DND-41 (cell line): ENCODE data around the gene MFRP.

Experiments
- ATAC-seq: fragments of 200-7000 bp; cut with Tn5 transposase; 3 replicates; pipeline ENCODE4 v1.9.1; 2021; ENCODE audit warnings: low read depth; ENCODE audit not compliant: insufficient read depth
- DNase-seq: peaks from one replicate; pipeline ENCODE4 v3.0.0-alpha.2; 2020
- H2AFZ ChIP-seq: 2 replicates; pipeline ENCODE4 v1.6.0; 2012; ENCODE audit warnings: low read depth, low read length
- H3K27ac ChIP-seq: 2 replicates; pipeline ENCODE4 v1.5.1; 2012; ENCODE audit warnings: low read length, inconsistent platforms
- H3K27me3 ChIP-seq: fragments of 200-600 bp; sonication (generic); 2 replicates; pipeline ENCODE4 v1.6.0; 2012; ENCODE audit warnings: low read length, mild to moderate bottlenecking, inconsistent platforms; ENCODE audit not compliant: insufficient read depth, poor library complexity
- H3K36me3 ChIP-seq: 2 replicates; pipeline ENCODE4 v1.5.1; 2012; ENCODE audit warnings: low read length, inconsistent platforms; ENCODE audit not compliant: insufficient read depth
- H3K4me1 ChIP-seq: 2 replicates; pipeline ENCODE4 v1.5.1; 2012; ENCODE audit warnings: mild to moderate bottlenecking, low read length; ENCODE audit not compliant: insufficient read depth
- H3K4me2 ChIP-seq: 2 replicates; pipeline ENCODE4 v1.6.0; 2012; ENCODE audit warnings: mild to moderate bottlenecking, moderate library complexity, low read length, inconsistent platforms; ENCODE audit not compliant: insufficient read depth
- H3K4me3 ChIP-seq, 2 experiments: fragments of 200-600 bp in 1 of 2; shearing (Covaris generic) in 1 of 2; 2 replicates each; pipeline ENCODE4 v1.5.1; 2012 to 2016; ENCODE audit warnings: inconsistent platforms in 2 of 2, low read length in 2 of 2, mild to moderate bottlenecking in 2 of 2, low read depth in 1 of 2, moderate library complexity in 1 of 2
- H3K79me2 ChIP-seq: 2 replicates; pipeline ENCODE4 v1.6.0; 2012; ENCODE audit warnings: low read length, inconsistent platforms; ENCODE audit not compliant: insufficient read depth
- H3K9ac ChIP-seq: 2 replicates; pipeline ENCODE4 v1.6.0; 2012; ENCODE audit warnings: low read depth, mild to moderate bottlenecking, inconsistent platforms, low read length, moderate library complexity
- H3K9me3 ChIP-seq: 2 replicates; pipeline ENCODE4 v1.5.1; 2012; ENCODE audit warnings: low read length, moderate library complexity, mild to moderate bottlenecking, inconsistent platforms; ENCODE audit not compliant: insufficient read depth, severe bottlenecking
- H4K20me1 ChIP-seq: 2 replicates; pipeline ENCODE4 v1.6.0; 2012; ENCODE audit warnings: low read length; ENCODE audit not compliant: insufficient read depth
- EZH2 ChIP-seq: IDR thresholded peaks from 3 replicates; pipeline ENCODE4 v1.6.1; 2012; ENCODE audit warnings: borderline replicate concordance, low read depth, mild to moderate bottlenecking, moderate library complexity, low read length, inconsistent platforms; ENCODE audit not compliant: severe bottlenecking
- TF ChIP-seq, protein P1 (sequence below): IDR thresholded peaks from 2 replicates; pipeline ENCODE4 v1.5.1; 2012; ENCODE audit warnings: borderline replicate concordance, low read length, moderate library complexity, mild to moderate bottlenecking; ENCODE audit not compliant: poor library complexity, severe bottlenecking; ENCODE audit errors: extremely low read depth

Gene MFRP

DNA sequence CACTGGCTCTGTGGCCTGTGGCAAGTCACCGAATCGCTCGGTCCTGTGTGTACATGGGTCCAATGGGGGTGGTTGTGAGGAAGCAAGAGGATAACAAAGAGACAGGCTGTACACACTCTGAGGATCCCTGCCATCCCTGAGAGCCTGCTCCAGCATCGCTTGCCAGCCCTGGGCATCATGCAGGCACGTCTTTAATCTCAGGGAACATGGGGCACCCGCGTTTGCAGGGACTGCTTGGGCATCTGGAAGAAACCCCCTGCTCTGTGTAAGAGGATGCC, 4.5 kb downstream of the MFRP start:
- no peaks in the 10 kb centered on the region for H3K9me3 ChIP-seq
- no peaks in the 10 kb centered on the region for H3K27me3 ChIP-seq
- no peak overlapping the region for H2AFZ ChIP-seq
- DNase-seq (no peak), ATAC-seq (no peak)
- no peak overlapping the region for H3K27ac ChIP-seq
- no peak overlapping the region for H3K4me3 ChIP-seq
- peaks cover 4% of the 10 kb centered on the region; the same call in 1 of the 2 replicates for H4K20me1 ChIP-seq
- peaks cover 7% of the 10 kb centered on the region; the same call in 1 of the 2 replicates for H3K79me2 ChIP-seq
- TF ChIP-seq EZH2, result no peak
- TF ChIP-seq, protein P1, sequence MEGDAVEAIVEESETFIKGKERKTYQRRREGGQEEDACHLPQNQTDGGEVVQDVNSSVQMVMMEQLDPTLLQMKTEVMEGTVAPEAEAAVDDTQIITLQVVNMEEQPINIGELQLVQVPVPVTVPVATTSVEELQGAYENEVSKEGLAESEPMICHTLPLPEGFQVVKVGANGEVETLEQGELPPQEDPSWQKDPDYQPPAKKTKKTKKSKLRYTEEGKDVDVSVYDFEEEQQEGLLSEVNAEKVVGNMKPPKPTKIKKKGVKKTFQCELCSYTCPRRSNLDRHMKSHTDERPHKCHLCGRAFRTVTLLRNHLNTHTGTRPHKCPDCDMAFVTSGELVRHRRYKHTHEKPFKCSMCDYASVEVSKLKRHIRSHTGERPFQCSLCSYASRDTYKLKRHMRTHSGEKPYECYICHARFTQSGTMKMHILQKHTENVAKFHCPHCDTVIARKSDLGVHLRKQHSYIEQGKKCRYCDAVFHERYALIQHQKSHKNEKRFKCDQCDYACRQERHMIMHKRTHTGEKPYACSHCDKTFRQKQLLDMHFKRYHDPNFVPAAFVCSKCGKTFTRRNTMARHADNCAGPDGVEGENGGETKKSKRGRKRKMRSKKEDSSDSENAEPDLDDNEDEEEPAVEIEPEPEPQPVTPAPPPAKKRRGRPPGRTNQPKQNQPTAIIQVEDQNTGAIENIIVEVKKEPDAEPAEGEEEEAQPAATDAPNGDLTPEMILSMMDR, result no peak
- peaks cover 12% of the 10 kb centered on the region; the same call in 1 of the 2 replicates for H3K36me3 ChIP-seq
- no peak overlapping the region for H3K4me2 ChIP-seq
- H3K4me1 ChIP-seq, result peaks cover 11% of the 10 kb centered on the region
- no peak overlapping the region for H3K9ac ChIP-seq

DNA sequence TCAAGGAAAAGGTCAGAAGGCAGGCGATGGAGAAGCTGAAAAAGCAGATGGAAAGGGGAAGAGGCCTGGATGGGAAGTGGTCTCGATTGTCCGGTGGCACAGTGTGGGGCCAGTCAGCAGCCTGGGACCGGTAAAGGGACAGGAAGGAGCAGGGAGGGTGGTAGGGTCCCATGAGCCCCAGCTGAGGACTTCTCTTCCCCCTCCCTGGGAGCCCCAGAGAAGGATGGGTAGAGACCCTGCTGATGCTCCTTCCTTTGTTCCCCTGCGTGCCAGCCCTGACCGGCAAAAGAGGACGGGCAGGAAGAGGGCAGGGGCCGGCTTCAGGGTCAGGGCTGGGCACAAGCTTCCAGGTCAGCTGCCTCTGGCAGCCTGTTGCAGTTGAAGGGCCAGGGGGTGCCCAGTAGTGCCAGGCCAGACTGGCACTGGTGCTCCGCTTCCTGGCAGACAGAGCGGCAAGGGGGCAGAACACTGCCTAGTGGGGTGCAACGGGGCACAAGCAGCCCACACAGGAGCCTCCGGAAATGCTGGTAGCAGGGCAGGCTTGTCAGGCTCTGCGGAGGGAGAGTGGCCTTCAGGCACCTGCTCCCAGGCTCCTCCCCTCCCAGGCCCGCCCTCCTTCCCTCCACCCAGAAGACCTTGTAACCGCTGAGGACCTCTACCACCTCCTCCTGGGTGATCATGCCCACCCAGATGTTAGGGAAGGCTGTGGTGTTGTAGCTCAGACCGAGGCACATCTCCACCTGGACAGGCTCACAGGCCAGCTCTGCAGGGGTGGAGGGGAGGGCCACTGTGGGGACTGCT, 5.1 kb downstream of the MFRP start:
- Histone ChIP-seq H3K4me1 (peaks cover 17% of the 10 kb centered on the region), H3K79me2 (peaks cover 11% of the 10 kb centered on the region), H3K27me3 (no peaks in the 10 kb centered on the region), H3K4me3 (no peak overlapping the region), H3K27ac (no peak overlapping the region), H3K36me3 (peaks cover 17% of the 10 kb centered on the region), H2AFZ (no peak overlapping the region), H3K9me3 (no peaks in the 10 kb centered on the region), H3K9ac (no peak overlapping the region), H3K4me2 (no peak overlapping the region), H4K20me1 (peaks cover 4% of the 10 kb centered on the region; the same call in 1 of the 2 replicates)
- no peak for DNase-seq
- no peak for TF ChIP-seq EZH2
- TF ChIP-seq, protein P1, result no peak
- ATAC-seq, result no peak

DNA sequence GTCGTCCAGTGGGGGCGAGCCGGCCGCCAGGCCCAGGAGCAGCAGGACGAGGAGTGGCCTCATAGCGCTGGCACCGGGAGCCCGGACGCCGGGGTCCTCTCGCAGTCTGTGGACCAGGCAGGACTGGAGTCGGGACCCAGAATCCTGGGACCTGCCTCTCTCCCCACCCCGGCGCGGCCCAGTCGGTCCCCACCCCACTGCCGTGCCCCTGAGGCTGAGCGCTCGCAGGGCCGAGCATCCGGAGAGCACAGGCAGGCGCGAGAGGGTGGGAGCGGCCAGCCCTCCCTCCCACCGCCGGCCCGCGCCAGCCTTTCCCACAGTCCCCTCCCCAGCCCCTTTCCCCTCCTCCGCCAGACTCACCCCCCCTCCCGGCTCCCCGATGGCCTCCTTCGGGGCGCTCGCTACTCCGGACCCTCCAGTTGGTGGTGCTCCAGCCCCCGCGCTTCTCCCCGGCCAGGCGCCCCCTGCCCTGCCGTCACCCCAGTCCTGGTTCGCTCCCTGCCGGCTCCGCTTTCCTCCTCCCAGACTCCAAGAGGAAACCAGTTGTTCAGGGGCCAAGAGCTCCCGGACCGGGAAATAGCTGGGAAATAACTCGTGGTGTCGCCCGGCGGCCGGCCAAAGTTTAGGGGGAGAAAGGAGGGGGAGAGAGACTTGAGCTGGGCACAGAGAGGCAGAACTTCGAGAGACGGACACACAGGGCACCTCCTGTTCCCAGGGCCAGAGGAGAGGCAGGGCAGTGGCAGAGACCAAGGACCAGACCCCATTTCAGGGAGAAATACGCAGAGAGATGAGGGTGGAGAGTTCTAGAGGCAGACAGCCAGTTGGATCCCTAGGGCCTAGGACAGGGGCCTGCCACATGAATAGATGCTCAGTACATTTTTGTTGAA, 5.9 kb downstream of the MFRP start, which contains the start of gene C1QTNF5:
Gene C1QTNF5 (minus strand): TSS at position 549 of the 887 bp plus-strand sequence. CDS start 486 bp downstream, at position 63.
- Histone ChIP-seq H3K9me3 (no peaks in the 10 kb centered on the region), H3K4me1 (peaks cover 25% of the 10 kb centered on the region), H3K36me3 (peaks cover 26% of the 10 kb centered on the region), H3K79me2 (peaks cover 19% of the 10 kb centered on the region), H3K4me3 (no peak within 1 kb of the TSS), H4K20me1 (peaks cover 6% of the 10 kb centered on the region; the same call in 1 of the 2 replicates), H3K27ac (no peak within 1 kb of the TSS), H3K27me3 (no peaks in the 10 kb centered on the region), H2AFZ (no peak within 1 kb of the TSS), H3K9ac (no peak within 1 kb of the TSS), H3K4me2 (no peak within 1 kb of the TSS)
- TF ChIP-seq, protein P1, result no peak
- no peak for TF ChIP-seq EZH2
- DNase-seq (no peak), ATAC-seq (no peak)
